ENCODE measurements around the gene HPSE2.

DNA sequence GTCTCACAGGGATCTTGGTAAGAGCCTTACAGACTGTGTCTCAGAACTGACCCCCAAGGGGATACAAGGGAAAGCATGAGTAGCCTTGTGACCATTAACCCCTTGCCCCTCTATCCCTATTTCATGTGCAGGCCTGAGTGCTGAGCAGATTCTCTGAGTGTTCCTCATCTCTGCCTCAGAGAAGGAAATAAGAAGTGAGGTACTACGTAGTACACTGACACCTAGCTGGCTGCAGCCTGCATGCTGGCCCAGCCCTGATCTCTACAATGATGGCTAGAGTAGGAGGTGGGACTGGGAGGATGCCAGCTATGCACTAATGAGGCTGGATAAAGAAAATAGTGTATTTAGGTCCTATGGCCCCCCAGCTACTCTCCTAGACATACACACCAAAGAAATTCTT lies 614.0 kb downstream of the HPSE2 start:
- TF ChIP-seq POLR2AphosphoS5 (IDR thresholded peaks at IDR 0.05) (no peak), POLR2A (IDR thresholded peaks at IDR 0.05) (no peak)
- TF ChIP-seq, protein P1, sequence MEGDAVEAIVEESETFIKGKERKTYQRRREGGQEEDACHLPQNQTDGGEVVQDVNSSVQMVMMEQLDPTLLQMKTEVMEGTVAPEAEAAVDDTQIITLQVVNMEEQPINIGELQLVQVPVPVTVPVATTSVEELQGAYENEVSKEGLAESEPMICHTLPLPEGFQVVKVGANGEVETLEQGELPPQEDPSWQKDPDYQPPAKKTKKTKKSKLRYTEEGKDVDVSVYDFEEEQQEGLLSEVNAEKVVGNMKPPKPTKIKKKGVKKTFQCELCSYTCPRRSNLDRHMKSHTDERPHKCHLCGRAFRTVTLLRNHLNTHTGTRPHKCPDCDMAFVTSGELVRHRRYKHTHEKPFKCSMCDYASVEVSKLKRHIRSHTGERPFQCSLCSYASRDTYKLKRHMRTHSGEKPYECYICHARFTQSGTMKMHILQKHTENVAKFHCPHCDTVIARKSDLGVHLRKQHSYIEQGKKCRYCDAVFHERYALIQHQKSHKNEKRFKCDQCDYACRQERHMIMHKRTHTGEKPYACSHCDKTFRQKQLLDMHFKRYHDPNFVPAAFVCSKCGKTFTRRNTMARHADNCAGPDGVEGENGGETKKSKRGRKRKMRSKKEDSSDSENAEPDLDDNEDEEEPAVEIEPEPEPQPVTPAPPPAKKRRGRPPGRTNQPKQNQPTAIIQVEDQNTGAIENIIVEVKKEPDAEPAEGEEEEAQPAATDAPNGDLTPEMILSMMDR (IDR thresholded peaks at IDR 0.05) = peak in 1 of 4 experiments; percentile 3
